ENCODE data around the gene ZSCAN31. TPM values are rescaled to one million over a fixed set of nuclear protein-coding genes. Genes with fewer than 3 reads are reported as not detected.
A peak's percentile ranks its signal among the peaks of the same experiment; 100 is the strongest.

ZSCAN31 gene
- total and polyA plus RNA-seq, 8 donors = 2.3 to 13.4 (median 8.1) TPM

DNA sequence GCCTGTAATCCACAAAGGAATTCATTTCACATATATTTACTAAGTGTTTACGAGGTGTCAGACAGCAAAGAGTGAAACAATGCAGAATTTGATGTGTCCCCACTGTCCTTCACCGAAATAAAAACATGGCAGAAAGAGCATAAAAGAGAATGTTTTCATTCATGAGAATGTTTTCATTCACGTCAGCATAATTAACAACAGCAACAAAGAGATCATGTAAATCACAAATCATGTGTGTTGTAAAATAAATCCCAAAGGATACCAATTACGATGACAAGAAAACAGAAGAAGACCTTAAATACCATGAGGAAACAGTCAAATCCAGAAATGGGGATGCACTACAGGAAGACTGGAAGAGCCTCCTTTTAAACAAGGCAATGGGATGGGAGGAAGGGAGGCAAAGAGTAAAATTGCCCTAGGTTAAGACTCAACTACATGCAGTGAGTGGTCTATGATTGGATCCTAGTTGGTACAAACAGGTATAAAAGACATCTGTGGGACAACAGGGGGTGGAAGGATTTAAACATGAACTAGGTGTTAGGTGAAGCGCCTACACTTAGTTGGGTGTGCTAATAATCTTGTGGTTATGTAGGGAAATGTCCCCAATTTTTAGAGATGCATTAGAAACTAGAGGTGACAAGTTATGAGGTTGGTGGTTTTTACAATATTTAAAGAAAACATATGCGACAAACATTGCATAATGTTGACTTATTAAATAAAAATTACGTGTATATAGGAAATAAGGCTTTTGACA lies 1.5 kb downstream of the ZSCAN31 start:
- Histone ChIP-seq H3K36me3 (peaks cover 0 to 9% (median under 1%) of the 10 kb centered on the region in 4 donors), H3K27ac (peak overlapping the region; percentile 93 to 99 (median 95)), H3K4me3 (peak overlapping the region in 3 of 4 donors; percentile 58 to 69 (median 63)), H3K27me3 (no peaks in the 10 kb centered on the region), H3K9me3 (peaks cover 0 to 2% (median 0%) of the 10 kb centered on the region in 4 donors), H3K4me1 (peaks cover 3 to 26% (median 14%) of the 10 kb centered on the region in 4 donors)
- peak in 1 of 2 donors; percentile 7 for DNase-seq
- no peak for TF ChIP-seq POLR2AphosphoS5 (IDR thresholded peaks at IDR 0.05)
- no peak for TF ChIP-seq POLR2A (IDR thresholded peaks at IDR 0.05)
- TF ChIP-seq EP300 (IDR thresholded peaks at IDR 0.05) = no peak
- TF ChIP-seq, protein P1, sequence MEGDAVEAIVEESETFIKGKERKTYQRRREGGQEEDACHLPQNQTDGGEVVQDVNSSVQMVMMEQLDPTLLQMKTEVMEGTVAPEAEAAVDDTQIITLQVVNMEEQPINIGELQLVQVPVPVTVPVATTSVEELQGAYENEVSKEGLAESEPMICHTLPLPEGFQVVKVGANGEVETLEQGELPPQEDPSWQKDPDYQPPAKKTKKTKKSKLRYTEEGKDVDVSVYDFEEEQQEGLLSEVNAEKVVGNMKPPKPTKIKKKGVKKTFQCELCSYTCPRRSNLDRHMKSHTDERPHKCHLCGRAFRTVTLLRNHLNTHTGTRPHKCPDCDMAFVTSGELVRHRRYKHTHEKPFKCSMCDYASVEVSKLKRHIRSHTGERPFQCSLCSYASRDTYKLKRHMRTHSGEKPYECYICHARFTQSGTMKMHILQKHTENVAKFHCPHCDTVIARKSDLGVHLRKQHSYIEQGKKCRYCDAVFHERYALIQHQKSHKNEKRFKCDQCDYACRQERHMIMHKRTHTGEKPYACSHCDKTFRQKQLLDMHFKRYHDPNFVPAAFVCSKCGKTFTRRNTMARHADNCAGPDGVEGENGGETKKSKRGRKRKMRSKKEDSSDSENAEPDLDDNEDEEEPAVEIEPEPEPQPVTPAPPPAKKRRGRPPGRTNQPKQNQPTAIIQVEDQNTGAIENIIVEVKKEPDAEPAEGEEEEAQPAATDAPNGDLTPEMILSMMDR (IDR thresholded peaks at IDR 0.05) = no peak
- intact Hi-C loops (cut with DNase I; ENCODE audit: low total_unique reads) = no loop called here
- 71 to 86% (median 80%) methylated on average over 7 of the region's 7 CpGs for WGBS, 5 donors

DNA sequence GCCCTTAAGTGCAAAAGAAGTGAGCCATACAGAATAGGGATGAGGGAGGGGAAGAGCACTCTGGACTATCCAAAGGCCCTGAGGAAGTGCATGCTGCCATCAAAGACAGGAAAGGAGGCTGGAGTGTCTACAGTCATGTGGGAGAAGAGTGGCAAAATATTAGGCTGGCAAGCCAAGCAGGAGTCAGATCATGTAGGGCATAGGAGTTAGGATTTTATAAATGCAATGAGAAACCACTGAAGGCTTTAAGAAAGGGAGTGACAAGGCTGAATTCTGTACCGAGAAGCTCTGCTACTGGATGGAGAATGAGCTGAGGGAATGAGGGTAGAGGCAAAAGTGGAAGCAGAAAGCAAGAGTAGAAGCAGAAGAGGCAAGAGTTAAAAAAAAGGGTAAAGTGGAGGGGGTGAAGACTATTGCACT lies 2.3 kb downstream of the ZSCAN31 start:
- H3K36me3 ChIP-seq = peaks cover 0 to 18% (median 8%) of the 10 kb centered on the region in 4 donors
- no peak for DNase-seq
- peak overlapping the region in 1 of 5 donors; percentile 94 for H3K27ac ChIP-seq
- TF ChIP-seq EP300 (IDR thresholded peaks at IDR 0.05) (no peak), POLR2AphosphoS5 (IDR thresholded peaks at IDR 0.05) (no peak), POLR2A (IDR thresholded peaks at IDR 0.05) (no peak)
- TF ChIP-seq, protein P1 (IDR thresholded peaks at IDR 0.05) = no peak
- H3K27me3 ChIP-seq = no peaks in the 10 kb centered on the region
- peaks cover 3 to 26% (median 14%) of the 10 kb centered on the region in 4 donors for H3K4me1 ChIP-seq
- H3K4me3 ChIP-seq = no peak overlapping the region
- H3K9me3 ChIP-seq = peaks cover 0 to 10% (median 4%) of the 10 kb centered on the region in 4 donors
- intact Hi-C loops (cut with DNase I; ENCODE audit: low total_unique reads) = no loop called here
- WGBS, 5 donors = 85 to 95% (median 93%) methylated on average over 1 of the region's 1 CpG

DNA sequence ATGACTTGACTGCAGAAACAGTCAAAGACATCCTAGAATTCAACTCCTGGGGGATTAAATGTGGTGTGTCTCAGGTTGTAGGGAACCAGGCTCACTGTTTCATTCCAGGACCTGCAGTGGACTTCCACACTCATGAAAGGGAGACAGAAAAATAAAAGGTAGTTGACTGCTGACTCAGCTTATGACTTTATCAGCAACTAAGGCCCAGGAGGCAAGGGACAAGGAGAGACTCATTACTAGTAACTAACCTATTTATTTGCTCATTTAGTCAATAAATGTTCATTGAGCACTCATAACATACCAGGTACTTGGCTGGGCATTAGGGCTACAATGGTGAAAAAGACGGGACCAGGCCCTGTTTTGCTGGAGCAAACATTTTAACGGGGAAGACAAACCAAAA lies 2.9 kb downstream of the ZSCAN31 start:
- peaks cover 3 to 26% (median 14%) of the 10 kb centered on the region in 4 donors for H3K4me1 ChIP-seq
- intact Hi-C loops (cut with DNase I; ENCODE audit: low total_unique reads) = no loop called here
- no peak overlapping the region for H3K4me3 ChIP-seq
- no peak for TF ChIP-seq POLR2A (IDR thresholded peaks at IDR 0.05)
- H3K9me3 ChIP-seq = peaks cover under 1 to 15% (median 7%) of the 10 kb centered on the region in 4 donors
- peaks cover 0 to 22% (median 9%) of the 10 kb centered on the region in 4 donors for H3K36me3 ChIP-seq
- DNase-seq = no peak
- 92 to 100% (median 97%) methylated on average over 2 of the region's 2 CpGs for WGBS, 5 donors
- no peak overlapping the region for H3K27ac ChIP-seq
- H3K27me3 ChIP-seq = no peaks in the 10 kb centered on the region

DNA sequence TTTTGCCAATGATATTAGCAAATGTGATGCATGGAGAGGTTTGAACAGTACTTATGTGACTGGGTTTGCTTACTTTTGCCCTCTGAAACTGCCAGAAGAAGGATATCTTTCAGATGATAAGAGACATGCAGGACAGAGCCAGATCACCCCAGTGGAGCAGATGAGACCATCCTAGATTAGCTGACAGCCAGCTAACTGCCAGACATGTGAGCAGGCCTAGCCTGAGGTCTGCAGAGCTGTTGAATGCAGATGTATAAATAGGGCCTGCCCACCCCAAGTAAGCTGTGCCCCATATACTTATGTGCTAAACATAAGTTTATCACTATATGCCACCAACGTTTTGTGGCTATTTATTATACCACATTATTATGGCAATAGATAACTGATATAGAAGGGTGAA lies 5.9 kb downstream of the ZSCAN31 start:
- Histone ChIP-seq H3K27me3 (no peaks in the 10 kb centered on the region), H3K9me3 (peaks cover 22 to 45% (median 34%) of the 10 kb centered on the region in 4 donors), H3K4me1 (peaks cover 3 to 10% (median 5%) of the 10 kb centered on the region in 4 donors), H3K36me3 (peaks cover 18 to 52% (median 37%) of the 10 kb centered on the region in 4 donors), H3K4me3 (no peak overlapping the region), H3K27ac (no peak overlapping the region)
- no peak for TF ChIP-seq POLR2AphosphoS5 (IDR thresholded peaks at IDR 0.05)
- no peak for TF ChIP-seq POLR2A (IDR thresholded peaks at IDR 0.05)
- no peak for TF ChIP-seq EP300 (IDR thresholded peaks at IDR 0.05)
- TF ChIP-seq, protein P1 (IDR thresholded peaks at IDR 0.05) = no peak
- intact Hi-C loops (cut with DNase I; ENCODE audit: low total_unique reads) = no loop called here
- WGBS, 5 donors = 59 to 71% (median 62%) methylated on average over 1 of the region's 1 CpG
- no peak for DNase-seq
